Stimulated activated CD4-positive, alpha-beta T cell treated with anti-CD3 and anti-CD28 coated beads, TNF-alpha, amount 100 ng/mL, for 1 hour (primary cell): ENCODE data around the gene LETM1.

Experiments used
- DNase-seq, 3 donors: peaks; one replicate each; pipeline ENCODE4 v3.0.0-alpha.2; 2020; ENCODE audit warnings: low read depth in 3 of 3, low spot score in 1 of 3

The LETM1 gene

DNA sequence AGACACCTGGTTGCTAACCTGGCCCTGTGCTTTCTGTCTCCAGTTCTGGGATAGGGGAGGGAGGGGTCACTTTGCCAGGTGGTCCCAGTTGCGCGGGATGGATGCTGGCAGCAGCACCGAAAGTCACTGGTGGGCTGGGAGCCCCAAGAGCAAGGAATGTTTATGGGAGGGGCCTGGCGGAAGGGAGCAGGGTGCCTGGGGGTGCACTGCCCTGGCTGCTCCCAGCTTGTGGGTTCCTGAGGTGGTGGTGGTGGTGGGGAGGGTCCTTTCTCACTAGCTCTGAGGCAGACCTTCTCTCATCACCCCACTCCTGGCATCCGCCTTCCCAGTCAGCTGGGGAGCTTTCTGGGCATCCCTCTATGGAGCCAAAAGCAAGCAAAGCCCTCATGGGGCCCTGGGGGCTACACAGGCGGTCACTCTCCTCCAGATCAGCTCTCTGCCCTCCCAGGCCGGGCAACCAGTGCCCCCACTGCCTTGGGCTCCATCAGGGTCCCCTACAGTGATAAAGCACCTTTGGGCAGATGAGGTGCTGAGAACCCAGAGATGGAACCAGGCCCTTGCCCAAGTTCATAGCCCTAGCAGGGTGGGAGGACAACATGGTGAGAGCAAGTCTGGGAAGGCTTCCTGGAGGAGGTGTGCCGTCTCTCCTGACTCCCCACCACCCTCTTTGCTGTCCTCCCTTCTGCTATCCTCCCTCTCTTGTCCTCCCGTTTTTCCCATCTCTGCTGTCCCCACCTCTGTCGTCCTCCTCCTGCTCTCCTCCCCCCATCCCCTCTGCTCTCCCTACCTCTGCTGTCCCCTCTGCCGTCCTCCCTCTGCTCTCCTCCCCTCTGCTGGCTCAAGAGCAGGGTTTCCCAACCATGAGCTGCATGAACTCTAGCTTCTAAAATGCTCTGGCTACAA lies 46.9 kb downstream of the LETM1 start:
- no peak for DNase-seq

DNA sequence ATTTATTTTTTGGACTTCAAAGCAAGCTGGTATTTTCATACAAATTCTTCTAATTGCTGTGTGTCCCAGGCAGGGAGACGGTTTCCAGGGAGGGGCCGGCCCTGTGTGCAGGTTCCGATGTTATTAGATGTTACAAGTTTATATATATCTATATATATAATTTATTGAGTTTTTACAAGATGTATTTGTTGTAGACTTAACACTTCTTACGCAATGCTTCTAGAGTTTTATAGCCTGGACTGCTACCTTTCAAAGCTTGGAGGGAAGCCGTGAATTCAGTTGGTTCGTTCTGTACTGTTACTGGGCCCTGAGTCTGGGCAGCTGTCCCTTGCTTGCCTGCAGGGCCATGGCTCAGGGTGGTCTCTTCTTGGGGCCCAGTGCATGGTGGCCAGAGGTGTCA lies 47.6 kb downstream of the LETM1 start:
- DNase-seq: no peak

DNA sequence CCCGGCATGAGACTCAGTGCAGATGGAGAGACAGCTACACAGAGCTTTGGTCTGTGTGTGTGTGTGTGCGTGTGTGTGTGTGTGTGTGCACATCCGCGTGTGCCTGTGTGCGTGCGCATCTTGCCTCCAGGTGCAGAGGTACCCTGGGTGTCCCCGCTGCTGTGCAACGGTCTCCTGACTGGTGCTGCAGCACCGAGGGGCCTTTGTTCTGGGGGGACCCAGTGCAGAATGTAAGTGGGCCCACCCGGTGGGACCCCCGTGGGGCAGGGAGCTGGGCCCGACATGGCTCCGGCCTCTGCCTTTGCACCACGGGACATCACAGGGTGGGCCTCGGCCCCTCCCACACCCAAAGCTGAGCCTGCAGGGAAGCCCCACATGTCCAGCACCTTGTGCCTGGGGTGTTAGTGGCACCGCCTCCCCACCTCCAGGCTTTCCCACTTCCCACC lies 48.6 kb downstream of the LETM1 start:
- no peak for DNase-seq

DNA sequence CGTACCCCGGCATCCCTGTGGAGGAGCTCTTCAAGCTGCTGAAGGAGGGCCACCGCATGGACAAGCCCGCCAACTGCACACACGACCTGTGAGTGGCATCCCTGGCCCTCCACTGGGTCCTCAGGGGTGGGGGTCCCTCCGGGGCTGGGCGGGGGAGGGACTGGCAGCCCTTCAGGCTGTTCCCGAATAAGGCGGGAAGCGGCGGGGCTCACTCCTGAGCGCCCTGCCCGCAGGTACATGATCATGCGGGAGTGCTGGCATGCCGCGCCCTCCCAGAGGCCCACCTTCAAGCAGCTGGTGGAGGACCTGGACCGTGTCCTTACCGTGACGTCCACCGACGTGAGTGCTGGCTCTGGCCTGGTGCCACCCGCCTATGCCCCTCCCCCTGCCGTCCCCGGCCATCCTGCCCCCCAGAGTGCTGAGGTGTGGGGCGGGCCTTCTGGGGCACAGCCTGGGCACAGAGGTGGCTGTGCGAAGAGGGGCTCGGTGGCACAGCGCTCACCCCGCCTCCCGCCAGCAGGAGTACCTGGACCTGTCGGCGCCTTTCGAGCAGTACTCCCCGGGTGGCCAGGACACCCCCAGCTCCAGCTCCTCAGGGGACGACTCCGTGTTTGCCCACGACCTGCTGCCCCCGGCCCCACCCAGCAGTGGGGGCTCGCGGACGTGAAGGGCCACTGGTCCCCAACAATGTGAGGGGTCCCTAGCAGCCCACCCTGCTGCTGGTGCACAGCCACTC lies 49.2 kb downstream of the LETM1 start:
- DNase-seq: no peak

DNA sequence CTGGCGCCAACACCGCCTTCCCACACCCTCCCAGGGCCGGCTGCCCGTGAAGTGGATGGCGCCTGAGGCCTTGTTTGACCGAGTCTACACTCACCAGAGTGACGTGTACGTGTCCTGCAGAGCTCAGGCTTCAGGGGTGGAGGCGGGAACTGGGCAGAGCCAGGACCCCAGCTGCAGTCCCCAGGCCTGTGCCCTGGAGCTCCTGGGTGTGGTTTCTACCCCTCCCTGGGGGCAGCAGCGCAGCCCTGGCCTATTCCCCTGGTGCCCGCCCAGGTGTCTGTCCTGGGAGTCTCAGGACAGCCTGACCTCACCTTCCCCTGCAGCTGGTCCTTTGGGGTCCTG lies 49.8 kb downstream of the LETM1 start:
- no peak for DNase-seq

DNA sequence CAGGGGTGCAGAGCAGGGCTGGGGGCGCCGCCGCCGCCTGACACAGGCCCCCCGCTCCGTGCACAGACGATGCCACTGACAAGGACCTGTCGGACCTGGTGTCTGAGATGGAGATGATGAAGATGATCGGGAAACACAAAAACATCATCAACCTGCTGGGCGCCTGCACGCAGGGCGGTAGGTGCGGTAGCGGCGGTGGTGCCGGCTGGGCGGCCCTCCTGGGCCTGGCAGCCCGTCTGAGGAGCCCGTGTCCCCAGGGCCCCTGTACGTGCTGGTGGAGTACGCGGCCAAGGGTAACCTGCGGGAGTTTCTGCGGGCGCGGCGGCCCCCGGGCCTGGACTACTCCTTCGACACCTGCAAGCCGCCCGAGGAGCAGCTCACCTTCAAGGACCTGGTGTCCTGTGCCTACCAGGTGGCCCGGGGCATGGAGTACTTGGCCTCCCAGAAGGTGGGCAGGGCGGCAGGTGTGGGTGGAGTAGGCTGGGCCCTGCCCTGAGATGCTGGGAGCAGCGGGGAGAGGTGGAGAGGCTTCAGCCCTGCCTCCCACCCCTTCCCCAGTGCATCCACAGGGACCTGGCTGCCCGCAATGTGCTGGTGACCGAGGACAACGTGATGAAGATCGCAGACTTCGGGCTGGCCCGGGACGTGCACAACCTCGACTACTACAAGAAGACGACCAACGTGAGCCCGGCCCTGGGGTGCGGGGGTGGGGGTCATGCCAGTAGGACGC lies 50.3 kb downstream of the LETM1 start:
- no peak for DNase-seq

DNA sequence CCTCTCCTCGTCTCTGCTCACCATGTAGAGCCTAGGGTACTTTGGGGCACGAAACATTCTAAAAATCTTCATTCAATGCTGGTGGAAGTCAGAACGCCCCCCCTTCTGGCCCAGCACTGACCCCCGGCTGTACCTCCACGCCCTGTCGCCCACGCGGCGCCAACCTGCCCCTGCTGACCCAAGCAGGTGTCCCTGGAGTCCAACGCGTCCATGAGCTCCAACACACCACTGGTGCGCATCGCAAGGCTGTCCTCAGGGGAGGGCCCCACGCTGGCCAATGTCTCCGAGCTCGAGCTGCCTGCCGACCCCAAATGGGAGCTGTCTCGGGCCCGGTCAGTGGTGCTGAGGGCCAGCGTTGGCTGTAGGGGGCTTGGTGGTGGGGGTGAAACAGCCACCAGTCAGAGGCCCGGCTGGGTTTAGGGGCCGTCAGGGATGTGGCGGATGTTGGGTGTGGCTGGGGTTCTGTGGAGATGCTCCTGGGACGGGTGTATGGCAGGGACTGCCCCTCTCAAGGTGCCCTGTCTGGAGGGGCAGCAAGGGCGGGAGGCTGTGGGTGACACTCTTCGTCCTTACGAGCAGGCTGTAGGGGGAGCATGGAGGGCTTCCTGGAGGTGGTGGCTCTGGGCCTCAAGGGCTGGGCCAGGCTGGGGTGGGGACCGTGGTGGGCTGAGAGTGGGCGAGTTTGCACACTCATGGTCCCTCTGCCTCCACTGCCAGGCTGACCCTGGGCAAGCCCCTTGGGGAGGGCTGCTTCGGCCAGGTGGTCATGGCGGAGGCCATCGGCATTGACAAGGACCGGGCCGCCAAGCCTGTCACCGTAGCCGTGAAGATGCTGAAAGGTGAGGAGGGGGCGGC lies 51.1 kb downstream of the LETM1 start:
- no peak for DNase-seq

DNA sequence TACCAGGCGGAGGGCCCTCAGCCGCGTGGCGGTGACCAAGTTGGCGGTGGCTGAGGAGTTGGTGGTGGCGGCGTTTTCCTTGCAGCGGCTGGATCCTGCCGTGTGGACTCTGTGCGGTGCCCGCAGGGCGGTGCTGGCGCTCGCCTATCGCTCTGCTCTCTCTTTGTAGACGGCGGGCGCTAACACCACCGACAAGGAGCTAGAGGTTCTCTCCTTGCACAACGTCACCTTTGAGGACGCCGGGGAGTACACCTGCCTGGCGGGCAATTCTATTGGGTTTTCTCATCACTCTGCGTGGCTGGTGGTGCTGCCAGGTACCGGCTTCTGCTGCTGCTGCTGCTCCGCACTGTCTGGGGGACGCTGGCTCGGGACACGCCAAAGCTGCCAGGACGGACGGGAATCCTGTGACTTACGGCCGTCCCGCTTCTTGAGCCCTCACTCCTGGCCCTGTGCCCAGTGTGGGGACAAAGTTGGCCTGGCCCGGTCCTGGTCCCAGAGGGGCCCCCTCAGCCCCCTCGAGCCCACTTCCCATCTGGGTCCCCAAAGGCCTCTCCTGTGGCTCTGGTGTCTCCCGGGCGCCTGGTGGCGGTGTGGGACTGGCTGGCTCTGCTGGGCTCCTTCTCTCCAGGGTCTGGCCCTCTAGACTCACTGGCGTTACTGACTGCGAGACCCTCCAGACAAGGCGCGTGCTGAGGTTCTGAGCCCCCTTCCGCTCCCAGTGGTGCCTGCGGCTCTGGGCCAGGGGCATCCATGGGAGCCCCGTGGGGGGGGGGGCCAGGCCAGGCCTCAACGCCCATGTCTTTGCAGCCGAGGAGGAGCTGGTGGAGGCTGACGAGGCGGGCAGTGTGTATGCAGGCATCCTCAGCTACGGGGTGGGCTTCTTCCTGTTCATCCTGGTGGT lies 52.2 kb downstream of the LETM1 start:
- no peak for DNase-seq

DNA sequence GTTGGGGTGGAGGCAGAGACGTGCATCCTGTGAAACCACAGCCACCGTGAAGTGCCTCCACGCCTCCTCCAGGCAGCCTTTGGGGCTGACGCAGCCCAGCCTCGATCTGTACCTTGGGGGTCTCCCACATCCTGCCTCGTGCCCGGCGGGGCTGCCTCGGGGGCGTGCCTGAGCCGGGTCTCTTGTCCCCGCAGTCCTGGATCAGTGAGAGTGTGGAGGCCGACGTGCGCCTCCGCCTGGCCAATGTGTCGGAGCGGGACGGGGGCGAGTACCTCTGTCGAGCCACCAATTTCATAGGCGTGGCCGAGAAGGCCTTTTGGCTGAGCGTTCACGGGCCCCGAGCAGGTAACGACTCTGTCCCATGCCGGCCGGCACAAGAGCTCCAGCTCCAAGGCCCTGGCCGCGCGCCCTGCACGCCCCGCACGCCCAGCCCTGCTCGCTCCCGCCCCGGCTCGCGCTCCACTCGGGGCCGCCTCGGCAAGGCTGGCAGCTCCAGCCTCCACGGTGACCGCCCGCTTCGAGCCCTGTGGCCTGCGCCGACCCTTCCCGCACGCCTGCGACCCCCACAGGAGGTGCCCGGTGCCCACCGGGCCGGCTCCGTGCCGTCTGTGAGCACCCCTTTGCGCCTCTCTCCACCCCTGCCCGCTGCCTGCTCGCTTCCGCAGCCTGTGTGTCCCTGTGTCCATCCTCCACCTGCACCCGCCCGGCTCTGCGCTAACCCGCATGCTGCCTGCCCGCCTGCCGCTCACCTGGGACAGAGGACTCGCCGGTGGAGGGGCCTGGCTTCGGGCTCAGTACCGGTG lies 53.0 kb downstream of the LETM1 start:
- DNase-seq: no peak

DNA sequence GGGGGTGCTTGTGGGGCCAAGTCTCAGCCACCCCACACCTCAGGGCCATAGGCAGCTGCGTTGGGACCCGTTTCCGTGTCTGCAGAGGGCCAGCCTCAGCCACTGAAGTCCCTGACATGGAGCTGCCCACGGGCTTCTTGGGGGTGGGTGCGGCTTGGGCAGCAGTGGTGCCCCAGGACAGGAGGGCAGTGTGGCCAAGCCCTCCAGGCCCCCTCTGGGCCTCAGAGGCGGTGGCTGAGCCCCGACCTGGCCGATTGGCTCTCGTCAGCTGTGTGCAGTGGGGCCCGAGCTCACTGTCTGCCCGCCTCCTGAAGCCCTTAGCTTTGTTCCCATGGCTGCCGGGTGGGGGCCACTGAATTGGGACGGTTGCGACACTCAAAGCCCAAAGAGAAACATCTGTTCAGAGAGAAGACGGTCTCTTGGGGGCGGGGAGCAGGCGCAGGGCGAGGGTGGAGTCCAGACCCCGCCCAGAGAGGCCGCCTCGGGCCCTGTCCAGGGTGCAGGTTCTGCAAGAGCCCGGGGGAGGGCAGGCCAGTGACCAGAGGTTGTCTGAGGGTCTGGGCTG lies 53.7 kb downstream of the LETM1 start:
- no peak for DNase-seq

DNA sequence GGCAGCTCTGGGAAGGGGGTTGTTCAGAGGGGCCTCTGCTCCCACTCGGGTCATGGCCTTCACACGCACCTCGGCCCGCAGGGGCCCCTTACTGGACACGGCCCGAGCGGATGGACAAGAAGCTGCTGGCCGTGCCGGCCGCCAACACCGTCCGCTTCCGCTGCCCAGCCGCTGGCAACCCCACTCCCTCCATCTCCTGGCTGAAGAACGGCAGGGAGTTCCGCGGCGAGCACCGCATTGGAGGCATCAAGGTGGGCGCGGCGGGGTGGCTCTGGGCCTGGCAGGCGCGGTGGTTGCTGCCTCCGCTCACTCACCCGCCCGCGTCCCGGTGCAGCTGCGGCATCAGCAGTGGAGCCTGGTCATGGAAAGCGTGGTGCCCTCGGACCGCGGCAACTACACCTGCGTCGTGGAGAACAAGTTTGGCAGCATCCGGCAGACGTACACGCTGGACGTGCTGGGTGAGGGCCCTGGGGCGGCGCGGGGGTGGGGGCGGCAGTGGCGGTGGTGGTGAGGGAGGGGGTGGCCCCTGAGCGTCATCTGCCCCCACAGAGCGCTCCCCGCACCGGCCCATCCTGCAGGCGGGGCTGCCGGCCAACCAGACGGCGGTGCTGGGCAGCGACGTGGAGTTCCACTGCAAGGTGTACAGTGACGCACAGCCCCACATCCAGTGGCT lies 54.5 kb downstream of the LETM1 start:
- DNase-seq: no peak

DNA sequence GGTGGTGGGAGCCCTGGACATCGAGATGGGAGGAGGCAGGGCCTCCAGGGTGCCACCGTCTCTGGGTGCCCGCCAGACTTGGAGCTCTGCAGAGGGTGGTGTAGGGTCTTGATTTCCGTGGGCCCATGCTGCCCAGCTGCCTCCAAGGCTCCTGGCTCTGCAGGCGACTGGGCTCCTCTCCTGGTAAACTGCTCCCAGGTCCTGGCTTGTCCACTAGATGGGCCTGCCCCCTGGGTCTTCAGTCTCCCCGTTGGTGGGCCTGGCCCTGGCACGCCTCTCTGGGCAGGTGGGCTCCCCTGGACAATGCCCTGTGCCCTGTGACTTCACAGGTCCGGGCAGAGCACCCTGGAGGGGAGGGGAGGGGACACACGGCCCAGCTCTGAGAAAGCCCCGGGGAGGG lies 55.2 kb downstream of the LETM1 start:
- DNase-seq: no peak

DNA sequence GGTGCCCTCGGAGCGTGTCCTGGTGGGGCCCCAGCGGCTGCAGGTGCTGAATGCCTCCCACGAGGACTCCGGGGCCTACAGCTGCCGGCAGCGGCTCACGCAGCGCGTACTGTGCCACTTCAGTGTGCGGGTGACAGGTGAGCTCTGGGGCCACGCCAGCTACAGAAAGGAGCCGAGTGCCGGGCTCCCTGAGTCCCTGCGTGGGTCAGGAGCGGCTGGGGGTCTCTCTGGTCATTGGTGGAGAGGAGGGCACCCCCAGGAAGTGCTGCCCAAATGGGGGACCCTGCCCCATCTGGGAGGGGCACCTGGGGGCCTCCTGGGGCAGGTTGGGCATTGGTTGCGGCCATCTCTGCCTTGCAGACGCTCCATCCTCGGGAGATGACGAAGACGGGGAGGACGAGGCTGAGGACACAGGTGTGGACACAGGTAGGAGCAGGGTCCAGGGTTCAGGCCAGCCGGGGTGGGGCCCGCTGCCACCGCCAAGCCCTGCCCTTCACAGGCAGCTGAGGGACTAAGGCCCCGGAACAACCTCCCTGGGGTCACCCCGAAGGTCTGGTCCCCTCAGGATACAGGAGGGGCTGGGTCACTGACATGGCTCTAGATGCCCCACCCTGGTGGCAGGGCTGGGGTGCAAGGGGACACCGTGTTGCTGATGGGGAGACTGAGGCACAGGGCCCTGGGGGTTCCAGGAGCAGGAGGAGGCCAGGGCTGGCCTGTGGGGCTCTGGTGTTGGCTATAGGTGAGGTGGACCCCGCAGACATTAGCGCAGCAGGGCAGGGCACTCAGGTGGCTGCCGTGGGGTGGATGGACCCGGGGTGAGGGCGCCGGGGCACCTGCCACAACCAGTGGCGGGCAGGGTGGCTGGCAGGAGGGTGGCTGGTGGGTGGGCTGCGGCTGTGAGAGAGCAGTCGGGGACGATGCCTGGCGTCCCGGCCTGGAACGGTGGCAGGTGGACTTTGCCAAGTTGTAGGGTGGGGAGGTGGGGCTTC lies 56.3 kb downstream of the LETM1 start:
- no peak for DNase-seq

DNA sequence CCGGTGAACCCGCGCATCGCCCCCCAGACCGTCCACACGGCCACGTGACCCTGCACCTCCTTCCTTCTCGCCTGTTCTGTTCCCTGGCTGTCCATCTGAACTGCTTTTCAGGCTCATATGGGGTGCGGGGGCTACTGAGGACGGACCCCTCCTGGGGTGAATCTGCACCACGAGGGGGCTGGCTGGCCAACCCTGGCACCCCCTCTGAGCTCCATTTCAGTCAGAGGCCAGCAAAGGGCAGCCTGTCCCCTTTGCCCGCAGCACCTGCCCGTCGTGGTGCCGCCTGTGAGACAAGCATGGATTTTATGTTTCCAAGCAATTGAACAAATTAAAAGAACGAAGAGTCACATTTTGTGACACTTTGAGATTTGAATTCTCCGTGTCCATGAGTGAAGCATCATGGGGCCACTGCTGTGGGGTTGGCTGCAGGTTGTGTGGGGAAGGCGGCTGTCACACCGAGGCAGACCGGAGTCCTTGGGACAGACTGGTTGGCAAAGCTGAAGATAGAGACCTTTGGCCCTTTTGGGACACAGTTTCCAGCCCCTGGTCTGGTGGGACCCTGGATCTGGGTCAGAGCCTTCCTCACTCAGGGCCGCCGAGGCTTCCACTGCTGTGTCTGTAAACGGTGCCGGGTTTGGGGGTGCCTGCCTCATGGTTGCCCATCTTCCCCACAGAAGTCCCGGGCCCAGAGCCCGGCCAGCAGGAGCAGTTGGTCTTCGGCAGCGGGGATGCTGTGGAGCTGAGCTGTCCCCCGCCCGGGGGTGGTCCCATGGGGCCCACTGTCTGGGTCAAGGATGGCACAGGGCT lies 57.2 kb downstream of the LETM1 start:
- DNase-seq: no peak

DNA sequence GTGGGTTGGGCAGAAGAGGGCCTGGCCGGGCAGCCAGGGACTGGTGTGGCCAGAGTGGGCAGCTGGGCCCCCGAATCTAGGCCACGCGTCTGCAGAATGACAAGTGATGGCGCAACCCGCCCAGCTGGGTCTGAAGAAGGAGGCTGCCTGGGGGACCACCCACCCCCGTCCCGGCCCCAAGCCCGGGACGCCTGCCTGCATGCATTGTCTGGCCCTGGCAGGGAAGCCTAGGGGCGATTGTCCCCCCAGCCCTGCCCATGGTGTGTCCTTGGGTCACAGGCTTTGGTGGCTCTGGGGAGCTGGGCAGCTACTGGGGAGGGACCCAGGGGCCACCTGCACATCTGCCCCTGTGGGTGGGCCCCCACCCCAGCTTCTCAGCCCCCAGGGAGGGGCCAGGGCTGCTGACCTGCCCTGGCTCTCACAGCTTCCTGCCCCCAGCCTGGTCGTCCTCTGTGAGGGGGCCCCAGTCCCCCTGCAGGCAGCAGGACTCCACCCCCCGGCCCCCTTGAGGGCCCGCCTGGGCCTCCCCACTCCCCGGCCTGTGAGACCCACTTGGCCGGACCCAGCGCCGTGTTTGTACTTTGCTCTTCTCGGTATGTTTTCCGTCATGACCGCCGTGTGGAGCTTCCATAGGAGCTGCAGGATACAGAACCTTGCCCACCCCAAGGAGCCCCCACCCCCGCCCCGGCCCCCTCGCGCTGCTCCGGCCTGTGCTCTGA lies 57.9 kb downstream of the LETM1 start:
- DNase-seq: no peak
